GM21447 (cell line): ENCODE data around the gene ATOH8.
"Not testable (repeated sequence)": the region's sequence is repeated elsewhere in the genome, so short reads cannot be mapped to it uniquely, and the experiment has no call there.

Experiments used
- ATAC-seq: cut with Tn5 transposase; IDR thresholded peaks from one replicate; pipeline ENCODE4 v1.9.1; 2021; ENCODE audit not compliant: unreplicated experiment

ATOH8 gene

DNA sequence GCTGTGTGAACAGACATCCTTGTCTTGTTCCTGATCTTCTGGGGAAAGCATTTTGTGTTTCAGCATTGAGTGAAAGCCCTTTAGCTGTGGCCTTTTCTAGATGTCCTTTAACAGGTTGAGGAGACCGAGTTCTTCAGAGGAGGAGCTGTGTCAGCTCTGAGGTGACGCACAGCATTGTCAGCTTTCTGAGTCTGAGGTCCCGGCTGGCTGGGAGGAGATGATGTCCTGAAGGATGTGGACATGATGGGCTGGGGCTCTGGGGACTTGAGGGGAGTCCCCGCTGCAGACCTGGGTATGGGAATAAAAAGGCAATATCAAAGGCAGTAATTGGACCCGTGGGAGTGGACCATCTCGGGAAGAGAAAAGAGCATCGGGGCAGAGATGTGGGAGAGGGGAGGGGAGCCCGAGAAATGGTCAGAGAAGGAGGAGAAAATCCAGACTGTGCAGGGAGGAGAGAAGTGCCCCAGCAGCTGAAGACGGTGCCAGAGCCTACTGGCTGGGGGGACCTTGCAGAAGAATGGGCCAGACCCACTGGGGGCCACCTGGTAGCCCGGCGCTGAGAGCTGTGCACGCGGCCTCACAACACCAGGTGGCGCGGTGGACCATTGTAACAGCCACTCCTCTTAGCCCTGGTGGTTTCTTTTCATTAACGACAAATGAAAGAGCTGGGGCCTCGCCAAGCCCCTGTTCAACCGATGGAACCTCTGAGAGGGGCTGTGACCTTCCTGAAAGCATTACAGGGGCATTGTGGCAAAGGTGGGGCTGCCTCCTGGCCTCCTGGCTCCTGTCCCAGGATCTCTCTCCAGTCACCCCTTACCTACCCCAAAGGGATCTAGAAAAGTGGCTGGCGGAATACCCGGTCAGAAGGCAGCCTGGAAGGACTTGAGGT is 73.4 kb downstream of the ATOH8 start:
- ATAC-seq, result peak; percentile 93

DNA sequence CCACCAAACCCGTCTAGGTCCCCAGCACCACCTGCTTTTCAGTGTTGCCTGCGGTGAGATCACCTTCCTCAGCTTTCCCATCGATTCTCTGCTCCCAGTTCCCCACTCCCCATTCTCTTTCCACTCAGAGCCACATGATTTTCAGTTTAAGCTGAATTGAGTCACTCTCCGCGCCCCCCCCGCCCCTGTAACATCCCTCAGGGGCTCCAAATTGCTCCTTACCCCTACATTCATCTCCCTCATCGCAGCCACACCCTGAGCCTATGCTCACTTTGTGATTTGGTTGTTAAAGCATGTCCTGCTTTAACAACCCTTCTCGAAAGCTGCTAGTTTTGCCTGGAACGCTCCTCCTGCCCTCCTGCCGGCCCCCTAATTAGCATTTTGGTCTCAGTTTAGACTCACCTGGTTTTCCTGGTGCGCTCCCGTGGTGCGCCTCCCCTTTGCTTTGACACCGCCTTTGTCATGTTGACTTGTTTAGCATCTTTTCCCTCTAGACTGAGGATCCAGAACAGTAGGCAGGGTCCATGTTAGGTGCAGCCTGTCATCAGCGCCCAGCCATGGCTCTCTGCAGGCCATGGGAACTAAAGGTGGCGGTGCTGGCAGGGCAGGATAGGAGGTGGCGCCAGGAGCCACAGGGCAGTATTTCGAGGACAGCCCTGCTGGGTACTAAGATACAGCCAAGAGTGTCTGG is 74.2 kb downstream of the ATOH8 start:
- ATAC-seq, result no peak

DNA sequence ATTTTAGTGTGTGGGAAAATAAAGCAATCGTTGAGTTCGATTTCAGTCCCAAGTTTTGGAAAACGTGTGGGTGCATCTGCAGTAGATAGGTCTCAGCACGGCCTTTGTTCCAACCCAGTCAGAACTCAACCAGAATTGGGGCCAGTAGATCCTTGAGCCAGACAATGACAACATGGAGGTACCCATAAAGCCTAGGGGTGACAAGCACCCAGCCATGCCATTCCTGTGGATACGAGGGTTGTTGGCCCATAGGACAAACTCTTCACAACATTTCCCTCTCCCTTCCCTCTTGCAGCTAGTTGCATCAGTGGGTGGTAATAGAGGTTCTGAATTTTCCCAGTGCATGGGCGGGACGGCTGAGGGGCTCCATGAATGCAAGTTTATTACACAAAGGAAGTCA is 74.9 kb downstream of the ATOH8 start:
- no peak for ATAC-seq

DNA sequence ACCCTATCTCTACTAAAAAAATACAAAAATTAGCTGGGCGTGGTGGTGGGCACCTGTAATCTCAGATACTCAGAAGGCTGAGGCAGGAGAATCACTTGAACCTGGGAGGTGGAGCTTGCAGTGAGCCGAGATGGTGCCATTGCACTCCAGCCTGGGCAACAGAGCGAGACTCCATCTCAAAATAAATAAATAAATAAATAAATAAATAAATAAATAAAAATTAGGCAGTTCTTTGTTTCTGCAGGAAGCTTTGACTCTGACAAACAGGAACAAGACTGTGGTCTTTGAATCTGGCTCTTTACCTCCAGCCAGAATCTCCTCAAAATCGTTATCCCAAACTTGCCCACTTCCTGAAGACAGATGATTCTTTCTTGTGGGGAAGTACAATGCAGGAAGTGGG is 75.6 kb downstream of the ATOH8 start:
- not testable (repeated sequence) for ATAC-seq

DNA sequence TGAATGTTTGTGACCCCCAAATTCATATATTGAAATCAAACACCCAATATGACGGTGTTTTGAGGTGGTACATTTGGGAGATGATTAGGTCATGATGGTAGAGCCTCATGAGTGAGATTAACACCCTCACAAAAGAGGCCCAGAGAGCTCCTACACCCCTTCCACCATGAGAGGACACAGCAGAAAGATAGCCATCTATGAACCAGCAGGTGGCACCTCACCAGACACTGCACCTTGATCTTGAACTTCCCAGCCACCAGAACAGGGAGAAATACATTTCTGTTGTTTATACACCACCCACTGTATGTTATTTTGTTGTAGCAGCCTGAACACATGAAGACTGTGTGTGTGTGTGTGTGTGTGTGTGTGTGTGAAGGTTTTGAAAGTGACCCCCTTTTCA is 76.9 kb downstream of the ATOH8 start:
- no peak for ATAC-seq

DNA sequence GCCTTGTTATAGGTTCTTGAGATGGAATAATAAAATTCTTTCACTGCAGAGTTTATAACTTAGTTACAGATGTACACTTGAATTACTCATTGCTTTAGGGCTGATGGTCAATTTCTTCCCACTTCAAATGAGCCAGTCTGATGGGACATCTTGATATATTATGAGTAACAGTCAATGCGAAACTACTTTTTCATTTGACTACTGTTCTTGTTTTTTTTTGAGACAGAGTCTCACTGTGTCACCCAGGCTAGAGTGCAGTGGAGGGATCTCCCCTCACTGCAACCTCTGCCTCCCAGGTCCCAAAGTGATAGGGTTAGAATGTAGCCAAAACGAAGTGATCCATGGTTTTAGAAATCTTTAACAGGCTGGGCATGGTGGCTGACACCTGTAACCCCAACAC is 77.9 kb downstream of the ATOH8 start:
- ATAC-seq, result no peak

DNA sequence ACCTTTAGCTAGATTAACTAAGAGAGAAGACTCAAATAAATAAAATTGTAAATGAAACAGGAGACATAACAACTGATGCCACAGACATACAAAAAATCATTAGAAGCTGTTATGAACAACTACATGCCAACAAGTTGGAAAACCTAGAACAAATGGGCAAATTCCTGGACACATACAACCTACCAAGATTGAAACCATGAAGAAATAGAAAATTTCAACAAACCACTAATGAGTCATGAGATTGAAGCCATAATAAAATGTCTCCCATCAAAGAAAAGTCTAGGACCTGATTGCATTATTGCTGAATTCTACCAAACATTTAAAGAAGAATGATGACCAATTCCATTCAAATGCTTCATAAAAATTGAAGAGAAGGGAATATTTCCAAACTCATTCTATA is 80.7 kb downstream of the ATOH8 start:
- ATAC-seq, result no peak
